GM23338 (cell line): ENCODE measurements around the gene EPHB1. TPM values are rescaled to one million over a fixed set of nuclear protein-coding genes. Genes with fewer than 3 reads are reported as not detected.

ENCODE experiments used
- ATAC-seq: fragments of 200-7000 bp; cut with Tn5 transposase; 3 replicates; pipeline ENCODE4 v1.9.1; 2020
- DNase-seq: peaks from one replicate; pipeline ENCODE4 v3.0.0-alpha.2; 2015; ENCODE audit warnings: low spot score
- H2AFZ ChIP-seq: fragments of 200-600 bp; sonication (generic); 2 replicates; pipeline ENCODE4 v1.8.0; 2016; ENCODE audit warnings: antibody characterized with exemption, mild to moderate bottlenecking, moderate library complexity
- H3F3A ChIP-seq: fragments of 200-600 bp; sonication (generic); replicated peaks from 2 replicates; pipeline ENCODE4 v1.8.0; 2017; ENCODE audit warnings: antibody characterized with exemption, mixed run types, low read depth
- H3K27ac ChIP-seq: fragments of 200-600 bp; sonication (generic); 2 replicates; pipeline ENCODE4 v1.6.1; 2016; ENCODE audit warnings: low read depth
- H3K27me3 ChIP-seq: fragments of 200-600 bp; sonication (generic); 2 replicates; pipeline ENCODE4 v1.8.0; 2016; ENCODE audit warnings: mild to moderate bottlenecking, mixed run types, moderate library complexity; ENCODE audit not compliant: insufficient read depth
- H3K36me3 ChIP-seq: fragments of 200-600 bp; sonication (generic); 2 replicates; pipeline ENCODE4 v1.8.0; 2016; ENCODE audit warnings: mild to moderate bottlenecking; ENCODE audit not compliant: insufficient read depth
- H3K4me1 ChIP-seq: fragments of 200-600 bp; sonication (generic); 2 replicates; pipeline ENCODE4 v1.8.0; 2016; ENCODE audit warnings: mild to moderate bottlenecking, moderate library complexity; ENCODE audit not compliant: insufficient read depth
- H3K4me2 ChIP-seq: fragments of 200-600 bp; sonication (generic); 2 replicates; pipeline ENCODE4 v1.7.1; 2017; ENCODE audit warnings: mixed run types
- H3K4me3 ChIP-seq: fragments of 200-600 bp; sonication (generic); 2 replicates; pipeline ENCODE4 v1.6.1; 2016; ENCODE audit warnings: mixed run types
- H3K79me2 ChIP-seq: fragments of 200-600 bp; sonication (generic); replicated peaks from 2 replicates; pipeline ENCODE4 v1.8.0; 2017; ENCODE audit warnings: mild to moderate bottlenecking; ENCODE audit not compliant: insufficient read depth
- H3K9me2 ChIP-seq: fragments of 200-600 bp; sonication (generic); 2 replicates; pipeline ENCODE4 v1.8.0; 2017; ENCODE audit not compliant: insufficient read depth
- H4K20me1 ChIP-seq: fragments of 200-600 bp; sonication (generic); replicated peaks from 2 replicates; pipeline ENCODE4 v1.8.0; 2017; ENCODE audit warnings: mild to moderate bottlenecking; ENCODE audit not compliant: insufficient read depth
- H3K27ac Mint-ChIP-seq: 2 replicates; pipeline ENCODE4 v1.8.0; 2020; ENCODE audit warnings: inconsistent platforms, mild to moderate bottlenecking, moderate library complexity, mixed read lengths
- H3K27me3 Mint-ChIP-seq: 3 replicates; pipeline ENCODE4 v1.8.0; 2022; ENCODE audit warnings: low read depth, mild to moderate bottlenecking, moderate library complexity, mixed read lengths, inconsistent platforms; ENCODE audit not compliant: insufficient read depth, poor library complexity
- H3K36me3 Mint-ChIP-seq: 3 replicates; pipeline ENCODE4 v1.8.0; 2021; ENCODE audit warnings: low read depth, mild to moderate bottlenecking, inconsistent platforms, moderate library complexity, mixed read lengths
- H3K4me1 Mint-ChIP-seq: 3 replicates; pipeline ENCODE4 v1.8.0; 2020; ENCODE audit warnings: mild to moderate bottlenecking, inconsistent platforms, mixed read lengths
- H3K4me3 Mint-ChIP-seq: 3 replicates; pipeline ENCODE4 v1.8.0; 2021; ENCODE audit warnings: moderate library complexity, mild to moderate bottlenecking, inconsistent platforms, mixed read lengths
- H3K9me3 Mint-ChIP-seq: 3 replicates; pipeline ENCODE4 v1.8.0; 2020; ENCODE audit warnings: moderate library complexity, mild to moderate bottlenecking, inconsistent platforms, mixed read lengths
- CREB1 ChIP-seq: fragments of 250-450 bp; sonication (Bioruptor Pico); IDR thresholded peaks from 2 replicates; pipeline ENCODE4 v1.5.0; 2020; ENCODE audit warnings: low read depth, mild to moderate bottlenecking, moderate library complexity
- EZH2 ChIP-seq: fragments of 200-600 bp; sonication (generic); IDR thresholded peaks from one replicate; pipeline ENCODE4 v1.8.0; 2017; ENCODE audit warnings: antibody characterized with exemption, mild to moderate bottlenecking, low read depth; ENCODE audit not compliant: unreplicated experiment
- EZH2phosphoT487 ChIP-seq: fragments of 200-600 bp; sonication (generic); IDR thresholded peaks from one replicate; pipeline ENCODE4 v1.8.1; 2018; ENCODE audit warnings: antibody characterized with exemption; ENCODE audit not compliant: unreplicated experiment
- JUNB ChIP-seq: IDR thresholded peaks from one replicate; pipeline ENCODE4 v1.6.1; 2016; ENCODE audit warnings: antibody characterized with exemption; ENCODE audit not compliant: unreplicated experiment
- NANOG ChIP-seq: IDR thresholded peaks from 2 replicates; pipeline ENCODE4 v1.6.1; 2016; ENCODE audit warnings: antibody characterized with exemption, borderline replicate concordance
- POLR2AphosphoS5 ChIP-seq: IDR thresholded peaks from 2 replicates; pipeline ENCODE4 v1.6.1; 2016; ENCODE audit warnings: antibody characterized with exemption, low read depth
- STAT1 ChIP-seq: IDR thresholded peaks from one replicate; pipeline ENCODE4 v1.6.1; 2016; ENCODE audit warnings: antibody characterized with exemption; ENCODE audit not compliant: unreplicated experiment
- ZNF114 ChIP-seq: fragments of 250-450 bp; sonication (Bioruptor Pico); IDR thresholded peaks from 2 replicates; pipeline ENCODE4 v1.5.0; 2020; ENCODE audit warnings: mild to moderate bottlenecking, moderate library complexity
- ZNF331 ChIP-seq: fragments of 250-450 bp; sonication (Bioruptor Pico); IDR thresholded peaks from 2 replicates; pipeline ENCODE4 v1.5.0; 2020; ENCODE audit warnings: low read depth, mild to moderate bottlenecking, moderate library complexity
- polyA plus RNA-seq: library from polyadenylated mRNA; unstranded; fragments of >200 nt; fragmentation: Nextera tagmentation; extraction: Ambion mirVana; gene quantifications from 2 replicates; pipeline ENCODE4 v1.2.1, GENCODE V29; 2016
- total RNA-seq: library from RNA; depleted of rRNA; stranded (reverse); fragments of >200 nt; shearing (Covaris generic); gene quantifications from 2 replicates; pipeline ENCODE4 v1.2.3, GENCODE V29; 2014
- TF ChIP-seq, protein P1 (sequence below): fragments of 250-450 bp; sonication (Bioruptor Pico); IDR thresholded peaks from 2 replicates; pipeline ENCODE4 v1.5.0; 2020; ENCODE audit warnings: mild to moderate bottlenecking, moderate library complexity
- TF ChIP-seq, protein P2 (sequence below): IDR thresholded peaks from 2 replicates; pipeline ENCODE4 v1.6.1; 2016; ENCODE audit warnings: antibody characterized with exemption
- TF ChIP-seq, protein P3 (sequence below): IDR thresholded peaks from one replicate; pipeline ENCODE4 v1.6.1; 2018; ENCODE audit warnings: antibody characterized with exemption; ENCODE audit not compliant: unreplicated experiment
- TF ChIP-seq, protein P4 (sequence below), 2 experiments: fragments of 200-600 bp in 1 of 2; sonication (generic) in 1 of 2; conservative IDR thresholded peaks; 2 replicates each; pipeline versions ENCODE4 v1.5.1 to v1.6.1; 2016 to 2017; ENCODE audit warnings: antibody characterized with exemption in 2 of 2, low read depth in 2 of 2, mild to moderate bottlenecking in 2 of 2, moderate library complexity in 1 of 2

The EPHB1 gene
- total and polyA plus RNA-seq, 2 experiments from 2014 or later = 2.7 to 5.2 TPM

DNA sequence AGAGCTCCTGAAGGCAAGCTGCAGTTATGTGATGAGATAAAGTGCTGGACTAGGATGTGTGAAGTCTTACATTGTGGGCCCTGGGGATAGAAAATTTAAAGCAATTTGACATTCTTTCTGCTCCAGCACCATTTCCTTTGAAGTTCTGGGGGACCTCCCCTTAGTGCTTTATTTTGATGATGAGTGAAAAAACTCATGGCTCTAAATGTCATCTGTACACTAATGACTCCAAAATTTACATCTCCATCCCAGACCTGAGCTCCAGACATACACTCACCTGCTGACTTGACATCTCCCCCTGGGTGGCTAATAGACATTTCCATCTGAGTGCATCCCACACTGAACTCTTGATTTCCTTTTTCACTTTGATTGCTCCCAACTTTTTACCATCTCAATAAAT is 276.4 kb downstream of the EPHB1 start:
- Histone ChIP-seq H3K79me2 (no peaks in the 10 kb centered on the region), H3K36me3 (no peaks in the 10 kb centered on the region), H3K9me2 (peaks cover 4% of the 10 kb centered on the region), H3K4me1 (peaks cover 8% of the 10 kb centered on the region; the same call in 1 of the 2 replicates), H3K27ac (no peak overlapping the region), H3F3A (no peaks in the 10 kb centered on the region), H2AFZ (no peak overlapping the region), H3K27me3 (no peaks in the 10 kb centered on the region), H3K4me3 (no peak overlapping the region), H3K4me2 (no peak overlapping the region), H4K20me1 (no peaks in the 10 kb centered on the region)
- Mint-ChIP-seq H3K27me3 (peaks cover 3% of the 10 kb centered on the region), H3K4me3 (no peak overlapping the region), H3K27ac (no peak overlapping the region), H3K9me3 (peaks cover 13% of the 10 kb centered on the region), H3K36me3 (peaks cover 6% of the 10 kb centered on the region), H3K4me1 (peaks cover 18% of the 10 kb centered on the region)
- ATAC-seq = no peak
- TF ChIP-seq ZNF114 (CRISPR knock-in tag) (no peak), EZH2 (no peak), STAT1 (no peak), CREB1 (no peak), NANOG (no peak), ZNF331 (CRISPR knock-in tag) (no peak), POLR2AphosphoS5 (no peak), JUNB (no peak), EZH2phosphoT487 (no peak)
- TF ChIP-seq, protein P1, sequence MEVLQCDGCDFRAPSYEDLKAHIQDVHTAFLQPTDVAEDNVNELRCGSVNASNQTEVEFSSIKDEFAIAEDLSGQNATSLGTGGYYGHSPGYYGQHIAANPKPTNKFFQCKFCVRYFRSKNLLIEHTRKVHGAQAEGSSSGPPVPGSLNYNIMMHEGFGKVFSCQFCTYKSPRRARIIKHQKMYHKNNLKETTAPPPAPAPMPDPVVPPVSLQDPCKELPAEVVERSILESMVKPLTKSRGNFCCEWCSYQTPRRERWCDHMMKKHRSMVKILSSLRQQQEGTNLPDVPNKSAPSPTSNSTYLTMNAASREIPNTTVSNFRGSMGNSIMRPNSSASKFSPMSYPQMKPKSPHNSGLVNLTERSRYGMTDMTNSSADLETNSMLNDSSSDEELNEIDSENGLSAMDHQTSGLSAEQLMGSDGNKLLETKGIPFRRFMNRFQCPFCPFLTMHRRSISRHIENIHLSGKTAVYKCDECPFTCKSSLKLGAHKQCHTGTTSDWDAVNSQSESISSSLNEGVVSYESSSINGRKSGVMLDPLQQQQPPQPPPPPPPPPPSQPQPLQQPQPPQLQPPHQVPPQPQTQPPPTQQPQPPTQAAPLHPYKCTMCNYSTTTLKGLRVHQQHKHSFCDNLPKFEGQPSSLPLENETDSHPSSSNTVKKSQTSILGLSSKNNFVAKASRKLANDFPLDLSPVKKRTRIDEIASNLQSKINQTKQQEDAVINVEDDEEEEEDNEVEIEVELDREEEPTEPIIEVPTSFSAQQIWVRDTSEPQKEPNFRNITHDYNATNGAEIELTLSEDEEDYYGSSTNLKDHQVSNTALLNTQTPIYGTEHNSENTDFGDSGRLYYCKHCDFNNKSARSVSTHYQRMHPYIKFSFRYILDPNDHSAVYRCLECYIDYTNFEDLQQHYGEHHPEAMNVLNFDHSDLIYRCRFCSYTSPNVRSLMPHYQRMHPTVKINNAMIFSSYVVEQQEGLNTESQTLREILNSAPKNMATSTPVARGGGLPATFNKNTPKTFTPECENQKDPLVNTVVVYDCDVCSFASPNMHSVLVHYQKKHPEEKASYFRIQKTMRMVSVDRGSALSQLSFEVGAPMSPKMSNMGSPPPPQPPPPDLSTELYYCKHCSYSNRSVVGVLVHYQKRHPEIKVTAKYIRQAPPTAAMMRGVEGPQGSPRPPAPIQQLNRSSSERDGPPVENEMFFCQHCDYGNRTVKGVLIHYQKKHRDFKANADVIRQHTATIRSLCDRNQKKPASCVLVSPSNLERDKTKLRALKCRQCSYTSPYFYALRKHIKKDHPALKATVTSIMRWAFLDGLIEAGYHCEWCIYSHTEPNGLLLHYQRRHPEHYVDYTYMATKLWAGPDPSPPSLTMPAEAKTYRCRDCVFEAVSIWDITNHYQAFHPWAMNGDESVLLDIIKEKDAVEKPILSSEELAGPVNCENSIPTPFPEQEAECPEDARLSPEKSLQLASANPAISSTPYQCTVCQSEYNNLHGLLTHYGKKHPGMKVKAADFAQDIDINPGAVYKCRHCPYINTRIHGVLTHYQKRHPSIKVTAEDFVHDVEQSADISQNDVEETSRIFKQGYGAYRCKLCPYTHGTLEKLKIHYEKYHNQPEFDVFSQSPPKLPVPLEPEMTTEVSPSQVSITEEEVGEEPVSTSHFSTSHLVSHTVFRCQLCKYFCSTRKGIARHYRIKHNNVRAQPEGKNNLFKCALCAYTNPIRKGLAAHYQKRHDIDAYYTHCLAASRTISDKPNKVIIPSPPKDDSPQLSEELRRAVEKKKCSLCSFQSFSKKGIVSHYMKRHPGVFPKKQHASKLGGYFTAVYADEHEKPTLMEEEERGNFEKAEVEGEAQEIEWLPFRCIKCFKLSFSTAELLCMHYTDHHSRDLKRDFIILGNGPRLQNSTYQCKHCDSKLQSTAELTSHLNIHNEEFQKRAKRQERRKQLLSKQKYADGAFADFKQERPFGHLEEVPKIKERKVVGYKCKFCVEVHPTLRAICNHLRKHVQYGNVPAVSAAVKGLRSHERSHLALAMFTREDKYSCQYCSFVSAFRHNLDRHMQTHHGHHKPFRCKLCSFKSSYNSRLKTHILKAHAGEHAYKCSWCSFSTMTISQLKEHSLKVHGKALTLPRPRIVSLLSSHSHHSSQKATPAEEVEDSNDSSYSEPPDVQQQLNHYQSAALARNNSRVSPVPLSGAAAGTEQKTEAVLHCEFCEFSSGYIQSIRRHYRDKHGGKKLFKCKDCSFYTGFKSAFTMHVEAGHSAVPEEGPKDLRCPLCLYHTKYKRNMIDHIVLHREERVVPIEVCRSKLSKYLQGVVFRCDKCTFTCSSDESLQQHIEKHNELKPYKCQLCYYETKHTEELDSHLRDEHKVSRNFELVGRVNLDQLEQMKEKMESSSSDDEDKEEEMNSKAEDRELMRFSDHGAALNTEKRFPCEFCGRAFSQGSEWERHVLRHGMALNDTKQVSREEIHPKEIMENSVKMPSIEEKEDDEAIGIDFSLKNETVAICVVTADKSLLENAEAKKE (CRISPR knock-in tag) = no peak
- TF ChIP-seq, protein P2, sequence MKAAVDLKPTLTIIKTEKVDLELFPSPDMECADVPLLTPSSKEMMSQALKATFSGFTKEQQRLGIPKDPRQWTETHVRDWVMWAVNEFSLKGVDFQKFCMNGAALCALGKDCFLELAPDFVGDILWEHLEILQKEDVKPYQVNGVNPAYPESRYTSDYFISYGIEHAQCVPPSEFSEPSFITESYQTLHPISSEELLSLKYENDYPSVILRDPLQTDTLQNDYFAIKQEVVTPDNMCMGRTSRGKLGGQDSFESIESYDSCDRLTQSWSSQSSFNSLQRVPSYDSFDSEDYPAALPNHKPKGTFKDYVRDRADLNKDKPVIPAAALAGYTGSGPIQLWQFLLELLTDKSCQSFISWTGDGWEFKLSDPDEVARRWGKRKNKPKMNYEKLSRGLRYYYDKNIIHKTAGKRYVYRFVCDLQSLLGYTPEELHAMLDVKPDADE = no peak
- TF ChIP-seq, protein P3, sequence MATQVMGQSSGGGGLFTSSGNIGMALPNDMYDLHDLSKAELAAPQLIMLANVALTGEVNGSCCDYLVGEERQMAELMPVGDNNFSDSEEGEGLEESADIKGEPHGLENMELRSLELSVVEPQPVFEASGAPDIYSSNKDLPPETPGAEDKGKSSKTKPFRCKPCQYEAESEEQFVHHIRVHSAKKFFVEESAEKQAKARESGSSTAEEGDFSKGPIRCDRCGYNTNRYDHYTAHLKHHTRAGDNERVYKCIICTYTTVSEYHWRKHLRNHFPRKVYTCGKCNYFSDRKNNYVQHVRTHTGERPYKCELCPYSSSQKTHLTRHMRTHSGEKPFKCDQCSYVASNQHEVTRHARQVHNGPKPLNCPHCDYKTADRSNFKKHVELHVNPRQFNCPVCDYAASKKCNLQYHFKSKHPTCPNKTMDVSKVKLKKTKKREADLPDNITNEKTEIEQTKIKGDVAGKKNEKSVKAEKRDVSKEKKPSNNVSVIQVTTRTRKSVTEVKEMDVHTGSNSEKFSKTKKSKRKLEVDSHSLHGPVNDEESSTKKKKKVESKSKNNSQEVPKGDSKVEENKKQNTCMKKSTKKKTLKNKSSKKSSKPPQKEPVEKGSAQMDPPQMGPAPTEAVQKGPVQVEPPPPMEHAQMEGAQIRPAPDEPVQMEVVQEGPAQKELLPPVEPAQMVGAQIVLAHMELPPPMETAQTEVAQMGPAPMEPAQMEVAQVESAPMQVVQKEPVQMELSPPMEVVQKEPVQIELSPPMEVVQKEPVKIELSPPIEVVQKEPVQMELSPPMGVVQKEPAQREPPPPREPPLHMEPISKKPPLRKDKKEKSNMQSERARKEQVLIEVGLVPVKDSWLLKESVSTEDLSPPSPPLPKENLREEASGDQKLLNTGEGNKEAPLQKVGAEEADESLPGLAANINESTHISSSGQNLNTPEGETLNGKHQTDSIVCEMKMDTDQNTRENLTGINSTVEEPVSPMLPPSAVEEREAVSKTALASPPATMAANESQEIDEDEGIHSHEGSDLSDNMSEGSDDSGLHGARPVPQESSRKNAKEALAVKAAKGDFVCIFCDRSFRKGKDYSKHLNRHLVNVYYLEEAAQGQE = no peak
- TF ChIP-seq, protein P4, sequence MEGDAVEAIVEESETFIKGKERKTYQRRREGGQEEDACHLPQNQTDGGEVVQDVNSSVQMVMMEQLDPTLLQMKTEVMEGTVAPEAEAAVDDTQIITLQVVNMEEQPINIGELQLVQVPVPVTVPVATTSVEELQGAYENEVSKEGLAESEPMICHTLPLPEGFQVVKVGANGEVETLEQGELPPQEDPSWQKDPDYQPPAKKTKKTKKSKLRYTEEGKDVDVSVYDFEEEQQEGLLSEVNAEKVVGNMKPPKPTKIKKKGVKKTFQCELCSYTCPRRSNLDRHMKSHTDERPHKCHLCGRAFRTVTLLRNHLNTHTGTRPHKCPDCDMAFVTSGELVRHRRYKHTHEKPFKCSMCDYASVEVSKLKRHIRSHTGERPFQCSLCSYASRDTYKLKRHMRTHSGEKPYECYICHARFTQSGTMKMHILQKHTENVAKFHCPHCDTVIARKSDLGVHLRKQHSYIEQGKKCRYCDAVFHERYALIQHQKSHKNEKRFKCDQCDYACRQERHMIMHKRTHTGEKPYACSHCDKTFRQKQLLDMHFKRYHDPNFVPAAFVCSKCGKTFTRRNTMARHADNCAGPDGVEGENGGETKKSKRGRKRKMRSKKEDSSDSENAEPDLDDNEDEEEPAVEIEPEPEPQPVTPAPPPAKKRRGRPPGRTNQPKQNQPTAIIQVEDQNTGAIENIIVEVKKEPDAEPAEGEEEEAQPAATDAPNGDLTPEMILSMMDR (conservative IDR thresholded peaks at IDR 0.05; ENCODE audit: low read depth in 2 of 2) = no peak
- no peak for DNase-seq
